Activated naive CD4-positive, alpha-beta T cell treated with anti-CD3 and anti-CD28 coated beads, Interleukin-2, amount 50 U/mL, for 24 hours (primary cell): ENCODE data around the gene MACROH2A2.
"Not testable (repeated sequence)": the region's sequence is repeated elsewhere in the genome, so short reads cannot be mapped to it uniquely, and the experiment has no call there.

Source experiments
- H3K27ac Mint-ChIP-seq: one replicate; pipeline ENCODE4 v1.8.0; 2021; ENCODE audit warnings: mild to moderate bottlenecking, mixed read lengths
- H3K27me3 Mint-ChIP-seq: one replicate; pipeline ENCODE4 v1.8.0; 2021; ENCODE audit warnings: mixed read lengths
- H3K36me3 Mint-ChIP-seq: one replicate; pipeline ENCODE4 v1.8.0; 2021; ENCODE audit warnings: mixed read lengths
- H3K4me1 Mint-ChIP-seq: one replicate; pipeline ENCODE4 v1.8.0; 2021; ENCODE audit warnings: mixed read lengths
- H3K4me3 Mint-ChIP-seq: one replicate; pipeline ENCODE4 v1.8.0; 2021; ENCODE audit warnings: mild to moderate bottlenecking, mixed read lengths
- H3K9me3 Mint-ChIP-seq: one replicate; pipeline ENCODE4 v1.8.0; 2021; ENCODE audit warnings: mixed read lengths

The MACROH2A2 gene

DNA sequence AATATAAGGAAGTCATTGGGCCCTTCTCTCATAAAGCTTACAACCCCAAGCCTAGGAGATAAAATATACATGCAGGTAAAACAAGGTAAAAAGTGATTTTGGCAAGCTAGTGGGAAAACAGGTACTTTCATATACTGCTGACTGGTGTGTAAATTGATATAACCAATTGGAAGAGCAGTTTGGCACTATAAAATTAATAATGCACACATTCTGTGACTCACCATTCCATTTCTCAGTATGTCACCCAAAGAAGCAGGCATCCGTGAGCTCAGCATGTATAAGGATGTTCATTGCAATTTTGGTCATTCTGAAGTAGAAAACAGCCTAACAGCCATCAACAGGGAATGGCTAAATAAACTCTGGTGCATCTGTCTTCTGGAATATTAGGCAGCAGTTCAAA, 2.9 kb downstream of the MACROH2A2 start:
- Mint-ChIP-seq H3K27me3 (peaks cover 40% of the 10 kb centered on the region), H3K9me3 (no peaks in the 10 kb centered on the region), H3K27ac (no peak overlapping the region), H3K4me3 (no peak overlapping the region), H3K4me1 (peaks cover 8% of the 10 kb centered on the region), H3K36me3 (no peaks in the 10 kb centered on the region)

DNA sequence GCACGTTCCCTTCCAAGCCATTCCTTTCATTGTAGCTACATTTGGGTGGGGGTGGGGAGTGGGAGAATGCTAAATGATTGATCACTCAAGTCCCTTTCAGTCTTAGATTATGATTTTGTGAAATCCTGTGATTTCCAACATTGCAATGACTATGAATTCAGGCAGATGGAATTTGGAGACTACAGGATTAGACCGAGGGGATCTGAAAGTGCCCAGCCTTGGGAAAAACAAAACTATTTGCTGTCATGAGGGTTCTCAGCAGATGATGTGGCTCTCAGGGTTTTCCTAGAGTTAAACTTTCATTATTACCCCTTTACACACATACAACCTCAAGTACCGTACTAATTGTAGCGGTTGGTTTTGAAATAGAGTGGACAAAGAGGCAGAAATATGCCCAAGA, 4.7 kb downstream of the MACROH2A2 start:
- Mint-ChIP-seq H3K27ac (no peak overlapping the region), H3K36me3 (no peaks in the 10 kb centered on the region), H3K4me1 (peaks cover 5% of the 10 kb centered on the region), H3K4me3 (no peak overlapping the region), H3K27me3 (peaks cover 23% of the 10 kb centered on the region), H3K9me3 (no peaks in the 10 kb centered on the region)

DNA sequence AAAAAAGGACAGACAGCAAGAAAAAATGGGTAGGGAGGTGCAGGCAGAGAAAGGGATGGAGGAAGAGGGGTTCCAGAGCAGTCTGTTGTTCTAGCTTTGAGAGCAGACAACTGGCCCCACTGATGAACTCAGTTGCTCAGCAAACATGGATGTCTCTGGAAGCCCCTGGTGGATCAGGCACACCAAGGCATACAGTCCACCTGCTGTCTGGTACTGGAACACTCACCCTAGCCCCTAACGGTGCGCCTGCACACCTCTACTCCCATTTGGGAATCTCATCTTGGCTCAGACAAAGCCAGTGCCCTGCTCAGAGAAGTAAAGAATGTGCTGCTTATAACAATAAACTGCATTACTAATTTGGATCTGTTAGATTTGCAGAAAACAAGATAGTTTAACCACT, 7.7 kb downstream of the MACROH2A2 start:
- Mint-ChIP-seq H3K27ac (no peak overlapping the region), H3K9me3 (no peaks in the 10 kb centered on the region), H3K36me3 (no peaks in the 10 kb centered on the region), H3K4me1 (no peaks in the 10 kb centered on the region), H3K27me3 (peaks cover 4% of the 10 kb centered on the region), H3K4me3 (no peak overlapping the region)

DNA sequence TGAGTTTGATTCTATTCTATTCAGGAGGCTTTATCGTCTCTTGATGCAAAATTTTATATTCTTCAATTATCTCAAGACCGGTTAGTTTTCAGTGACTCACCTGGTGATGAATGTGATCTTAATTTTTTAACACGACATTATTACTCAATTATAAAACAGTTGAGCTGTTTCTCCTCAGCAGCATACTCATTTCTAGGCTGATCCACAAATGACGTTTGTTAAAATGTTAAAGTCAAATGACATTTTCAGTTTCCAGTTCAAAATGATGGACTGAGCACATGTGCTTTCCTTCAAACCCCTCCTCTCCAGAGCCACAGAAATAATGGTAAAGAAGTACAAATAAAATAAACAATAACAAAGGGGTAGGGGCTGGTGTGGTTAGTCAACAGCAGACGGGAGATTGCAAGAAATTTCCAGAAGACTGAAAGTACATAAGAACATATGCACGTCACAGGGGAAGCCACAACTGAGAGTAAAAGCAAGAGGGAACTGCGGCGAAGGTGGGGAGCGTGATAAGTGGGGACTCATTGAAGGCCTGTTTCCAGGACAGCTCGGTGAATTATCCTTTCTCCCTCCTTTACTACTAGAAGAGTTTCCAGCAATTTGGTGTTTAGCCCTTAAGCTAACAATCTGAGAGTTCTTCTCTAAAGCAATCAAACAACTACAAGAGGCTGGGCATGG, 10.9 kb downstream of the MACROH2A2 start:
- Mint-ChIP-seq H3K27me3 (no peaks in the 10 kb centered on the region), H3K4me1 (no peaks in the 10 kb centered on the region), H3K9me3 (no peaks in the 10 kb centered on the region), H3K27ac (peak overlapping the region; percentile 15), H3K36me3 (no peaks in the 10 kb centered on the region), H3K4me3 (no peak overlapping the region)

DNA sequence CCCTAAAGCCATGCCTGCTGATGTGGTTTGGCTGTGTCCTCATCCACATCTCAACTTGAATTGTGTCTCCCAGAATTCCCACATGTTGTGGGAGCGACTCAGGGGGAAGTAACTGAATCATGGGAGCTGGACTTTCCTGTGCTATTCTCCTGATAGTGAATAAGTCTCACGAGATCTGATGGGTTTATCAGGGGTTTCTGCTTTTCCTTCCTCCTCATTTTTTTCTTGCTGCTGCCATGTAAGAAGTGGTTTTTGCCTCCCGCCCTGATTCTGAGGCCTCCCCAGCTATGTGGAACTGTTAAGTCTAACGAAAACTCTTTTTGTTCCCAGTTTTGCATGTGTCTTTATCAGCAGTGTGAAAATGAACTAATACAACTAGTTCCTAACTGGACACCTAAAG, 11.8 kb downstream of the MACROH2A2 start:
- H3K4me1 Mint-ChIP-seq: no peaks in the 10 kb centered on the region
- no peak overlapping the region for H3K4me3 Mint-ChIP-seq
- no peaks in the 10 kb centered on the region for H3K27me3 Mint-ChIP-seq
- H3K27ac Mint-ChIP-seq: no peak overlapping the region
- H3K36me3 Mint-ChIP-seq: no peaks in the 10 kb centered on the region
- H3K9me3 Mint-ChIP-seq: no peaks in the 10 kb centered on the region

DNA sequence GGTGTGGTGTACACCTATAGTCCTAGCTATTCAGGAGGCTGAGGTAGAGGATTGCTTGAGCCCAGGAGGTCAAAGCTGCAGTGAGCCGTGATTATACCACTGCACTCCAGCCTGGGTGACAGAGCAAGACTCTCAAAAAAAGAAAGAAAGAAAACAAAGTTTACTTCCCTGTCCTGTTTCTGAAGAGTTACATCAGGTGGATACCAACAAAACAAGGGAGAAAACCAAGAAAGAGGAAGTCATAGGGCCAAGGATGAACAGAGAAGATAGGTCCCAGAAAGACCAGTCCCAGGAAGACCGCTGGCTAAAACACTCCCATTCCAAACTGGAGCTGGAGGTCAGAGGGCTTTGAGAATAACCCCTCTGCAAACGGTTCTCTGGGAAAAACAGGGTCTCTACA, 13.5 kb downstream of the MACROH2A2 start:
- H3K4me1 Mint-ChIP-seq: no peaks in the 10 kb centered on the region
- no peak overlapping the region for H3K27ac Mint-ChIP-seq
- H3K9me3 Mint-ChIP-seq: no peaks in the 10 kb centered on the region
- no peaks in the 10 kb centered on the region for H3K36me3 Mint-ChIP-seq
- no peaks in the 10 kb centered on the region for H3K27me3 Mint-ChIP-seq
- no peak overlapping the region for H3K4me3 Mint-ChIP-seq

DNA sequence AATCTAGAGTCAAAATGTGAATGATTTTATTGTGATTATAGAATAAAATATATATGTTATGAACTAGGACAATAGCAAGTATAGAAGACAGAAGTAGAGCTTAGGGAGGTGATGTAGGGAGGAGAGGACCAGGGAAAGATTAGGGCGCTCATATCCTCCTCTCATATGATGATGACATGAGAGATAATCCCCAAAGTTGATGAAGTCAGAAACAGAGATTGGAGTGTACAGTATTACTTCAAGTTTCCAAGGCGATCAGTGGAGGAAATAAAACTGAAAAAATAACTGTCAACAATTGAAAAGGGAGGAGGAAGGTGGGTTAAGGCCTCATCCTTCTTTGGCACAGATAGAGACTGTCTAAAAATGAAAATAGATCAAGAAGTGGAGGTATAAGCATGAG, 14.9 kb downstream of the MACROH2A2 start:
- Mint-ChIP-seq H3K36me3 (no peaks in the 10 kb centered on the region), H3K27me3 (no peaks in the 10 kb centered on the region), H3K4me1 (no peaks in the 10 kb centered on the region), H3K9me3 (no peaks in the 10 kb centered on the region), H3K4me3 (no peak overlapping the region), H3K27ac (no peak overlapping the region)

DNA sequence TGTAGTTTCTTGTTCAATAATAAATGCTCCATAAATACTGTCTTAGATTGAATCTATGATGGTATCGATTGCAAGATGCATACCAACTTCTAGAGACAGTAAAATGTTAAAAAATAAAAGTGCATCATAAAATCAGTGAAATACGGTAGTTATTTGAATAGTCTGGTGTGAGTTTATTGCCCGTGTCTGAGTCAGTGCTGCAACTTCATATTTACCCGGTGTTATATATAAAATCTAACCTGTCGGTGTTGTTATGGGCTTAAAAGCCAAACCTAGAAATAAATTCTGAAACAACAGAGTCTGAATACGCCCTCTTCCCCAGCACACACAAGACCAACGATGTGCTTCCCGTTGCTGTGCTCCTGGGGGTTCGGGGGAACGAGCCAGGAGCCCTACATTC, 16.3 kb downstream of the MACROH2A2 start:
- Mint-ChIP-seq H3K4me3 (no peak overlapping the region), H3K27ac (no peak overlapping the region), H3K27me3 (no peaks in the 10 kb centered on the region), H3K9me3 (no peaks in the 10 kb centered on the region), H3K4me1 (no peaks in the 10 kb centered on the region), H3K36me3 (no peaks in the 10 kb centered on the region)

DNA sequence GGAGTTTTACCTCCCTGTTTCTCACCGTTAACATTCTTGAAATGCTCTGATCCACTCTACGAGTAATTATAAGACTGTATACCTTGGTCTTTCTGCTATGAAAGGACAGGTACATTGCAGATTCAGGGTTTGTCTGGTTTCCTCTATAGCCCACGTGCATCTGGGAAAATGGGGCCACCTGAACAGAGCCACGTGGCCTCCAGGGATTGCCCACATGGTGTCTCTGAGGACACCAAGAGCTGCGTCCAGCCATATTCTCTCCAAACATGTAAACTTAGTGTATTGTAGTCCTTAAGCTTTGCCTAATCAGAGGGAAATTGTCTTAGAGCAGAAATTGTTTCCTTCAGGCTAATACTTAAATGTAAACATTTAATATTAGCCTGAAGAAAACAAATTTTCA, 16.7 kb downstream of the MACROH2A2 start:
- no peak overlapping the region for H3K27ac Mint-ChIP-seq
- H3K4me3 Mint-ChIP-seq: no peak overlapping the region
- no peaks in the 10 kb centered on the region for H3K4me1 Mint-ChIP-seq
- no peaks in the 10 kb centered on the region for H3K36me3 Mint-ChIP-seq
- no peaks in the 10 kb centered on the region for H3K27me3 Mint-ChIP-seq
- H3K9me3 Mint-ChIP-seq: no peaks in the 10 kb centered on the region

DNA sequence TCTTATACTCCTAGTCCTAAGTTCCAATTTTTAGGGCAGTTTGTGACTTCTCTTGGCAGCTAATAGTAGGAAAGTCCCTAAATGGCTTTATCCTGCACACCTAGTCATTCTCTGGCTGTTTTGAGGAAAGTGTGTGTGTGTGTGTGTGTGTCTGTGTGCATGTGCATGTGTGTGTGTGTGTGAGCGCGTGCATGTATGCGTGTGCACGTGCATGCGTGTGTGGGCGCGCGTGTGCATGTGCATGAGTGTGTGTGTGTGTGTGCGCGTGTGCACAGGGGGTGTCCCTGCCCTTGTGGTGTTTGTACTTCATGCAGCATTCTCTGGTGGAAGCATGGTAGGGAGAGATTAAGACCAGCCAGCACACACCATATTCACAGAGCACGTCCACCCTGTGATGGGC, 18.2 kb downstream of the MACROH2A2 start:
- Mint-ChIP-seq H3K27ac (no peak overlapping the region), H3K9me3 (no peaks in the 10 kb centered on the region), H3K4me3 (no peak overlapping the region), H3K27me3 (no peaks in the 10 kb centered on the region), H3K36me3 (no peaks in the 10 kb centered on the region), H3K4me1 (no peaks in the 10 kb centered on the region)

DNA sequence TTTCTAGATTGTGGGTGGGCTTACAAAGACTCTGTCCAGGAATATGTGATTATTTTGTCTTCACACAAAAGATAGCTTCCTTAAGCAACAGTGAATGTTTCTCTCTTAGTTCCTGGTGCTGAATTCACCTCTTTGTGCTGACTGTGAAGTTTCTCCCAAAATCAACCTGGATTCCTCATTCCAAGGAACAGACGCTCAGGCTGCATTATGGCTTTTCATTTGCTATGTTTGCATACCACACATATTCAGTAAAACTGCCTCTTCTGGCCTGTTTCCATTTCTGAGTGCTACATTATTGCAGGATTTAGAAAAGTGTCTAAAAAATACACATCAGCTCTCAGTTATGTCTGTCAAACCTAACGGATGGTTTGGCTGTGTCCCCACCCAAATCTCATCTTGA, 21.5 kb downstream of the MACROH2A2 start:
- H3K4me1 Mint-ChIP-seq: no peaks in the 10 kb centered on the region
- no peak overlapping the region for H3K4me3 Mint-ChIP-seq
- H3K27ac Mint-ChIP-seq: no peak overlapping the region
- no peaks in the 10 kb centered on the region for H3K9me3 Mint-ChIP-seq
- peaks cover 1% of the 10 kb centered on the region for H3K27me3 Mint-ChIP-seq
- H3K36me3 Mint-ChIP-seq: no peaks in the 10 kb centered on the region

DNA sequence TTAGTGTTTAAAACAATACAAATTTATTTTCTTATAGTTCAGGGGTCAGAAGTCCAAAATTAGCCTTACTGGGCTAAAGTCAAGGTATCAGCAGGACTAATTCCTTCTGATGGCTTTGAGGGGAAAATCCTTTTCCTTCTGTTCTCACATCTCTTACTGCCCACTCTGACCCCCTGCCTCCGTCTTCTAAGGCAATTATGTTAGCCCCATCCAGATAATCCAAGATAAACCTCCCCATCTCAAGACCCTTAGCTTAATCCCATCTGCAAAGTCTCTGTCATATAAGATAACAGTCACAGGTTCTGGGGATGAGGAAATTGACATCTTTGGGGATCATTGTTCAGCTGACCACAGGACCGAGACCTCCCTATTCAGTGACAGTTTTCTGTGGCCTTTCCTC, 22.3 kb downstream of the MACROH2A2 start:
- no peaks in the 10 kb centered on the region for H3K4me1 Mint-ChIP-seq
- H3K4me3 Mint-ChIP-seq: no peak overlapping the region
- peaks cover 1% of the 10 kb centered on the region for H3K27me3 Mint-ChIP-seq
- H3K9me3 Mint-ChIP-seq: no peaks in the 10 kb centered on the region
- H3K27ac Mint-ChIP-seq: peak overlapping the region; percentile 26
- no peaks in the 10 kb centered on the region for H3K36me3 Mint-ChIP-seq

DNA sequence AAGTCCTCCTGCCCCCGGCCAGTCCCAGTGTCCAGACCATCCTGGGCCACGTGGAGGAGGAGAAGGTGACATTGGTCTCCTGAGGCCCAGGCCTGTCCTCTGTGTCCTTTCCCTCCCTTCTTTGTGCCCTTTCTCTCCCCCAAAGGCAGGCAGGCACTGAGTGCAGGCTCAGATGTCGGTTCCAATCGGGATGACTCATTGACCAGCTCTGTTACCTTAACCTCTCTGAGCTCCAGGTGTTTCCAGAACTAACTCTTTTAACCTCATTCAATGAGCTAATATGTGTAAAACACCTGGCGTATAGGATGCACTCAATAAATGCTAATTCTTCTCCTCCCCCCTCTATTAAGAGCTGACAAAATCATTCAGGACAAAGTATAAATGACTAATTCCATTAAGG, 25.7 kb downstream of the MACROH2A2 start:
- no peaks in the 10 kb centered on the region for H3K9me3 Mint-ChIP-seq
- no peaks in the 10 kb centered on the region for H3K4me1 Mint-ChIP-seq
- no peaks in the 10 kb centered on the region for H3K36me3 Mint-ChIP-seq
- no peak overlapping the region for H3K27ac Mint-ChIP-seq
- peaks cover 1% of the 10 kb centered on the region for H3K27me3 Mint-ChIP-seq
- H3K4me3 Mint-ChIP-seq: no peak overlapping the region

DNA sequence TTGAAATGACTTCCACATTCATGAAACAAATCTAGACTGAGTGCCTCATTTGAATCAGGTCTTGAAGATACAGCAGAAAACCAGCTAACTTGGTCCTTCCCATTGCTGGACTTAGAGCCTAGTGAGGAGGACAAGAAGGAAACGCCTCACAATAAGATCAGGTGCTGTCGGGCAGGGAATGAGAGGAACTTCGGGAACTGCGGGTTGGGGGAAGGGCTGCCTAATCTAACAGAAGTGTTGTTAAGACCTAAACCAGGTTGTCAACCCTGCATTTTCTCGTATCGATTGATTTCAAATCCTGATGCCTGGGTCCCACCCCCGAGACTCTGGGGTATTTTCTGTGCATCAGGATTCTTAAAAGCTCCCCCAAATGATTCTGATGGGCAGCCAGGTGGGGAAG, 26.3 kb downstream of the MACROH2A2 start:
- H3K27ac Mint-ChIP-seq: no peak overlapping the region
- no peak overlapping the region for H3K4me3 Mint-ChIP-seq
- H3K9me3 Mint-ChIP-seq: no peaks in the 10 kb centered on the region
- H3K27me3 Mint-ChIP-seq: peaks cover 1% of the 10 kb centered on the region
- no peaks in the 10 kb centered on the region for H3K4me1 Mint-ChIP-seq
- H3K36me3 Mint-ChIP-seq: no peaks in the 10 kb centered on the region

DNA sequence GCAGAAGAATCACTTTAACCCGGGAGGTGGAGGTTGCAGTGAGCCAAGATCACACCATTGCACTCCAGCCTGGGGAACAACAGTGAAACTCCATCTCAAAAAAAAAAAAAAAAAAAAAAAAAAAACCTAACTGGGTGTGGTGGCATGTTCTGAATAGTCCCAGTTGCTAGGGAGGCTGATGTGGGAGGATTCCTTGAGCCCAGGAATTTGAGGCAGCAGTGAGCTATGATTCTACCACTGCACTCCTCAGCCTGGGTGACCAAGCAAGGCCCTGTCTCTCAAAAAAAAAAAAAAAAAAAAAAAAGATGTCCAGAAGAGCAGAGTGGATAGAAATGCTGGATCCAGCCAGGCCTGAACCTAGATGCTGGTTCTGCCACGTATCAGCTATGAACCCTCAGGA, 28.1 kb downstream of the MACROH2A2 start:
- H3K27me3 Mint-ChIP-seq, H3K27ac Mint-ChIP-seq, H3K4me3 Mint-ChIP-seq, H3K4me1 Mint-ChIP-seq, H3K9me3 Mint-ChIP-seq, H3K36me3 Mint-ChIP-seq: not testable (repeated sequence)

DNA sequence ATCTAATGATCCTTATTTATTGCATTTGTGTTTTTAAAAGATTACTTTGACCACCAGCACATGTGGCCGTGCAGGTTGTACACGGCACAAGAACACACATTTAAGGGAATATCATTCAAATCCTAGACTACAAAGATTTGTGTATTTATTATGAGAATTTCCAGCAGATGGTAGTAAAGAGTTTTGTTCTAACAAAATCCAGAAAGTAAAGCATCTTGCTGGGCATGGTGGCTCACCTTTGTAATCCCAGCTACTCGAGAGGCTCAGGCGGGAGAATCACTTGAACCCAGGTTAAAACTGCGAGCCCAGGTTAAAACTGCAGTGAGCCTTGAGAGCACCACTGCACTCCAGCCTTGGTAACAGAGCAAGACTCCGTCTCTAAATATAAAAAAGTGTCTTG, 31.5 kb downstream of the MACROH2A2 start:
- no peaks in the 10 kb centered on the region for H3K36me3 Mint-ChIP-seq
- H3K9me3 Mint-ChIP-seq: no peaks in the 10 kb centered on the region
- H3K4me3 Mint-ChIP-seq: no peak overlapping the region
- H3K27me3 Mint-ChIP-seq: no peaks in the 10 kb centered on the region
- H3K4me1 Mint-ChIP-seq: no peaks in the 10 kb centered on the region
- H3K27ac Mint-ChIP-seq: no peak overlapping the region

DNA sequence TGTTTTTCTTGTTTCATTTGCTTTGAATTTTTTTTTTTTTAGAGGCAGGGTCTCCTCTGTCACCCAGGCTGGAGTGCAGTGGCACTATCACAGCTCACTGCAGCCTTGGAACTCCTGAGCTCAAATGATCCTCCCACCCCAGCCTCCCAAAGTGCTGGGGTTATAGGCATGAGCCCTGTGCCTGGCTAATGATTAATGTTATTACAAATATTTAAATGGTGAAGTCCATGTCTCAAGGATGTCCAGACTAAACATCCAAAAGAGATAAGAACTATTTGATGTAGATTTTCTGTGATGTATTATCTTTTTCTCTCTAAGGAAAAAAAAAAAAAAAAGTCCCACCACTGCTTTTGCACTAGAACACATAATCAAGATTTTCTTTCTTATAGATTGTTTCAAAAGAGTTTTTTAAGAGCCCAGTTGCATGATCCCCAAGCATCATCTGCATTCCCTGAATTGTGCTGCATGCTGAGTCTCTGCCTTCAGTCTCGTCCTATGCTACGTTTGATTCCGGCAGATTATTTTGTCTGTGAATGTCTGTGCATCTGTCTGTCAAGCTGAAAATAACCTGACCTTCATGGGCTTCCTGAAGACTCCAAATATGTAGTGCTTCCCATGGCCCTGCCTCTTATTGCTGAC, 33.4 kb downstream of the MACROH2A2 start:
- H3K9me3 Mint-ChIP-seq: no peaks in the 10 kb centered on the region
- no peak overlapping the region for H3K4me3 Mint-ChIP-seq

More for the DNA sequence above, 33.4 kb downstream of the MACROH2A2 start:
- Mint-ChIP-seq H3K27ac (no peak overlapping the region), H3K4me1 (peaks cover 7% of the 10 kb centered on the region), H3K36me3 (no peaks in the 10 kb centered on the region), H3K27me3 (no peaks in the 10 kb centered on the region)
